GM21825 (cell line): Measurements from ENCODE around the gene ANKK1.

Experiments used
- ATAC-seq: cut with Tn5 transposase; IDR thresholded peaks from one replicate; pipeline ENCODE4 v1.9.1; 2021; ENCODE audit warnings: mild to moderate bottlenecking, moderate library complexity; ENCODE audit not compliant: unreplicated experiment

ANKK1 gene

DNA sequence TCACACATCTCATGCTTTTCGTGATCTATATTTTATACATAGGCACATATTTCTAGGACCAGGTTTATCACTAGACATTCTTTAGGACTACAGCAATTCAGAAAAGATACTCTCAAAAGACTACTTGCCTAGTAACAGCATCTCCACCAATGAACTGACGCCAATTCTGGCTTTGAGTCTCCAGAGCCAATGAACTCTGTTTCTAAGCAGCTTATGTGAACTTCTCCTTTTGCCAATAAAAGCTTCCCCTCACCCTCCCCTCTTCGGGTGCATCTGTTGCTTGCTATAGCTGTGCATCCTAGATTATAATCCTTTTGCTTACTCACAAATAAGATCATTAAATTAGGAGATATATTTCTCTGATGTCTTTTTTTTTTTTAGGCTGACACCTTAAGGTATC lies 11.4 kb upstream of the ANKK1 start:
- ATAC-seq = no peak

DNA sequence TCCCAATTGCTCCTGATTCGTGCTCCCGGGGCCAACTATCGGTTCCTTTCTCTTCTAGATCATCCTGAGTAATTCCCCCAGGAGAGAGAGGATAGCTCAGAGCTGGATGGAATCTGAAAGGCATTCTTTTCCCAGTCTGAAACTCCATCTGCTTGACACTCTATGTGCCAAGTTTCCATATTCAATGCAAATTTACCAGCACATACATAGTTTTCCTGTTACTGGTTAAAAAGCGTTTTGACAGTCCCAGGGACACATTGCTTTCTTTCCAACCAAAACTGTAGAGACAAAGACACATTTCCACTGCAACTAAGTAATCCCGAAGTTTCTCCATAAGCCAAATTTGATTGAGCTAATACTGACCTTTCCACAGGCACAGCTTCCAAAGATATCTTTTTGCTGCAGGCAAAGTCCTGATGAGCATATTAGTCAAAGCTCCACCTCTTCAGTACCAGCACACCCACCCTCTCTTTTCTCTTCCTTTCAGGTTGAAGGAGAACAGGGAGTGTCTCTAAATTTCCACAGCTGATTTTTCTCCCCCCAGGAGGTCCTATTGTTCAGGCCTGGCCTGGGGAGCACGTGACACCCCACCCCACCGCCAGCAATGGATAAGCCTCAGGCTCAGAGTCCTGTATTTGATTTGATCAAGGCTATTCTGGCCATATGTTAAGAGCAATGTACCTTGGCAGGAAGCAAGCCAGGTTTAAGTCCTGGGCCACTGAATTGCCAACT lies 9.7 kb upstream of the ANKK1 start:
- no peak for ATAC-seq

DNA sequence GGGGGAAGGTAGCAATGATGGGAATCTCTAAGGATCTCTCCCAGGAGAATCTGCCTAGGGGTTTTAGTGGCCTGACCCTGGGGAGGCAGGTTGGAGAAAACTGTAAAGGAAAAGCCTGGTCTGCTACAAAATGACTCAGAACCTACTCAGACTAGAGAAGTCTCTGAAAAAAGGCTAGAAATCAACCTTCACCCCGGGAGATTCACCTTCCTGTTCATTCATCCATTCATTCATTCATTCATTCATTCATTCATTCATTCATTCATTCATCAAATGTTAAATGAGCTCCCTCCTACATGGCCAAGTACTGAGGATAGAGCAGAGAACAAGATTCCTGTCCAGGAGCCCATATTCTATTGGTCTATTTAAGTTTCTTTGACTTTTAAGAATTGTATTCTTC lies 8.9 kb upstream of the ANKK1 start:
- no peak for ATAC-seq

DNA sequence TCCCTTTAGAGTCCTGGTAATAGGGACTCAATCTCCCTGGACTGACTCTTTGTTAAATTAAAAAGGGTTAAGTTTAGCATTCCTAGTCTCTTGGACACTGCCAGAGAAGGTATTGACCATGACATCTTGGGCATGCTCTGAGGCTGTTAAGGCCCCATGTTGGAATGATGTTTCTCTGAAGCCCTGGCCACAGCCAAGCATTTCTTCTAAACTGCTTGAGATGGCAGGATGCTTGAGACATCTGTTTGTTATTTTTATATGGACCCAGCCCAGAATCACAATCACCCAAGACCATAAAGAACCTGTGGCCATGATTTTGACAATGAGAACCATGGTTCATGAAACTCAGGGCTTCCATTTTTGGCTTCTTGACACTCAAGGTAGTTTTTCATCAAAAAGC lies 5.5 kb upstream of the ANKK1 start:
- no peak for ATAC-seq

DNA sequence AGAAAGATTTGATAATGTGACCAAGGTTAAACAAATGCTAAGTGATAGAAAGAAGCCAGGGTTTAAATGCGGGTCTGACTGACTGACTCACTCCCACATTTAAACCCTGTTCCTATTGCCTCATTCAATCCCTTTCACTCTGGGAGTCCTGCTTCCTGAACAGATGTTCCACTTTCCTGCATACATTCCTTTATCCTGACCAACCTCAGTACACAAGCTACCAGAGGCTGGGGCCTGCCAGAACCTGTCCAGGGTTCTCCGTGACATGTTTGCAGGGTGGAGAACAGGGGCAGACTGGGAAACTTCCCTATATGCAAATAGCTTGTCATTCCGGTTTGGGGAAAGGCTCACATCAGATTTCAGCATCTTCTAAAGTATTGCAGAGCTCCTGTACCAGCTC lies 3.0 kb upstream of the ANKK1 start:
- ATAC-seq = no peak

DNA sequence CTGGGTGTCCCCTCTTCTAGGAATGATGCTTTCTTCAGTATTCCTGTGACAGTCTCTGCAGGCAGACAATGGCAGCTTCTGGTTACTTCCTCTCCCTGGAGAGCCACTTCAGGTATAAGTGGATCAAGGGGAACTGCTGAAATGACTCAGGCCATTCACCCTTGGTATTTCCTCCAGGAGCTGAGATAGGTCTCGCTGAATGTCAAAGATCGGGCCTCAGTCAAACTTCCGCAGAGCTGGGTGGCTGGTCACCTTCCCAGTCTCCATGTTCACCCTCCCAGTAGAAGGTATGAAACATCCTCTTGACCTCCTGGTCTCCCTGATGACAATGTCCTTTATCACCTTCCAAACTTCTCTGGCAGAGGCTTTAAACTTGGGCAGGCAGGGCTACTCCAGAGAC lies 1.8 kb upstream of the ANKK1 start:
- no peak for ATAC-seq

DNA sequence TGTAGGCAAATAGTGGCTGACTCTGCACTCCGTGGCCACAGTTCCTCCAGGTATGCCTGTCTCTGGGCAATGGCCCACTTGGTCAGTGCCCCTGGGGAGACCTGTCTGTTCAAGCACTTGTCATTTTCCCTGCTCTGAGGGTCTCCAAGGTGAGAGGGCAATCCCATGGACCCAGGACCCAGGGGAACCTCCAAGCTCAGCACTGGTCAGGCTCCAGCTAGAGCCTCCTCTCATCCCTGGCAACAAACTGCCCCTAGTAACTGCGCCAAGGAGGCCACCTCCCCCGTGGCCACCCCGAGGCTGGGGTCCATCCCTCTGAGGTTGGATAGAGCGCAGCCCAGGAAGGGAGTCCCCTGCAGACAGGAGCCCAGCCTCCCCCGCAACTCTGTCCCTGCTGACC lies 713 bp upstream of the ANKK1 start:
- no peak for ATAC-seq

DNA sequence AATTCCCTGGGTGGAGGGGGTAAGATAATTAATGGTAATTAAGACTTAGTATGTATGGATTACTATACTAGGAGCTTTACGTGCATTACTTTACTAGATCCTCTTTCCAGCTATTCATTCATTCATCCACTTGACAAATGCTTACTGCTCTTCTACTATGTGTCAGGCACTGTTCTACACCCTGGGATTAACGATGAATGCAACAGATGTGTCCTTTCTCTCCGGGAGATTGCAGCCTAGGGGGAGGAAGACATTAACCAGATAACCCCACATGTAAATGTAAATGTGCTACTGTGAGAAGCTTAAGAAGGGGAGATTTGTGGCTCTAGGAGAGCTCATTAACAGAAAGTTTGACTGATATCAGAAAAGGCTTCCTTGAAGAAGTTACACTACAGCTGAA lies 1.7 kb downstream of the ANKK1 start:
- ATAC-seq = no peak

DNA sequence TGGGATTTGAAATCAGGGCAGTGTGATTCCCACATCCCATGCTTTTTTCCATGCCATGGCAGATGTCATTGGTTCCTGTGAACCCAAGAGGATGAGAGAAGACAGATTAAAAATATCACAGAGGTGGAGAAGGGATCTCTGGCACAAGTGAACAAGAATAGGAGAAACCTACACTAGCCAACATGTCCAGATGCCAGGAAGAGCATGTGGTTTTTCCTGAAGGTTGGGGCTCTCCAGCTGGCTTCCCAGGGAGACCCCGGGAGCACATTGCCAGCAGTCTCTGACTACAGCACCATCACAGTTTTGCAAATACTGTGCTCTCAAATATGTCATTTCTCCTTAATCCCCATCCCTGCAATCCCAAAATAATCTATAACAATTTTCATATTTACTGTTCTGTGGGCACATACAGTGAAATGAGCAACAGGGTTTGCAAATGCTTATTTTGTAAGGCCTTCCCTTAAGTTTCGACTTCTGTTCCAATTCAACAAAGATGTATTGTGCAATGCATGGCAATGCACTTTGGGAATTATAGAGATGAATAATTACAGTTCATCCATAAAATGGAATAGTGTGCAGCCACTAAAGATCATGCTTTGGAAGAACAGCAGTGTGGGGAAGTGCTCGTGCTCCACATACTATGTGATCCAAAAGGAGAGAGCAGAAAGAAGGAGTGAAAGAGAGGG lies 4.8 kb downstream of the ANKK1 start:
- ATAC-seq = no peak

DNA sequence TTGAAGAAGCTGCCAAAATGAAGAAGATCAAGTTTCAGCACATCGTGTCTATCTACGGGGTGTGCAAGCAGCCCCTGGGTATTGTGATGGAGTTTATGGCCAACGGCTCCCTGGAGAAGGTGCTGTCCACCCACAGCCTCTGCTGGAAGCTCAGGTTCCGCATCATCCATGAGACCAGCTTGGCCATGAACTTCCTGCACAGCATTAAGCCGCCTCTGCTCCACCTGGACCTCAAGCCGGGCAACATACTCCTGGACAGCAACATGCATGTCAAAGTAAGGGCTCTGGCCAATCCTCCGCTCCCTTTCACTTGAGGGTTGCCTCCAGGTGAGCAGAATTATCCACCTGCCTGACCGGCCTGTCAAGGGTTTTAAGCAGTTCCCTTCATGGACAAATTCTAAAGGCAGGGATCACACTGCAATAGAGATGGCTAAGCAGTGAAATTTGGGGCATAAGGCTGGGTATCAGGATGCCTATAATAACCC lies 6.0 kb downstream of the ANKK1 start:
- no peak for ATAC-seq

DNA sequence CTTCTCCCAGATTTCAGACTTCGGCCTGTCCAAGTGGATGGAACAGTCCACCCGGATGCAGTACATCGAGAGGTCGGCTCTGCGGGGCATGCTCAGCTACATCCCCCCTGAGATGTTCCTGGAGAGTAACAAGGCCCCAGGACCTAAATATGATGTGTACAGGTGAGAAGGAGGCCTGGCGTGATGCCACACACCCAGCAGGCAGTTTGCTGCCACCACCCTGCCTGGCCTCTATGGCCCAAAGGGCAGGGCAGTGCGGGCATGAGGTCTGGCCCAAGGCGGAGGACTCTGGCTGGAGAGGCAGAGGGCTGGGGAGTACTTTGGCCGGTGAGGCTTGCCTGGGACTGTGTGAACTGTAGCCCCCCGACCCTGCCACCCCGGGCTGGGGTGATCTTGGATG lies 7.3 kb downstream of the ANKK1 start:
- no peak for ATAC-seq

DNA sequence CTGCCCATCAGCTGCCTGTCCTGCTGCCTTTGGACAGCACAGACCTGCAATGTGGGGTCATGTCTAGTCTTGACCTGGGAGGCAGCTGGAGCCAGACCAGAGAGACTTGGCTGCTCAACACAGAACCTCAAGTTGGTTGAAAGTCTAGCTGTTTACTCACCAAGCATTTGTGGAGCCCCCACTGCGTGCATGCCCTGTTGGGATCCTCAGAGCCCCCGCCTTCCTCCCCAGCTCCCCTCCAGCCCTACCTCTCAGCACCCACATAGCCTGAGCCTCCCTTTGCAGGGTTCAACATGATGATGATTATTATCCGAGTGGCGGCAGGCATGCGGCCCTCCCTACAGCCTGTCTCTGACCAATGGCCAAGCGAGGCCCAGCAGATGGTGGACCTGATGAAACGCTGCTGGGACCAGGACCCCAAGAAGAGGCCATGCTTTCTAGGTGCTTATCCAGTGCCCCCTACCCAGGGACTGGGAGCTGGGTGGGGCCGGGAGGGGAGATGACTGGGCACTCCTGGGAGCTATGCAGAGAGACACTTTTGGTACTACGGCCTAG lies 8.3 kb downstream of the ANKK1 start:
- no peak for ATAC-seq

DNA sequence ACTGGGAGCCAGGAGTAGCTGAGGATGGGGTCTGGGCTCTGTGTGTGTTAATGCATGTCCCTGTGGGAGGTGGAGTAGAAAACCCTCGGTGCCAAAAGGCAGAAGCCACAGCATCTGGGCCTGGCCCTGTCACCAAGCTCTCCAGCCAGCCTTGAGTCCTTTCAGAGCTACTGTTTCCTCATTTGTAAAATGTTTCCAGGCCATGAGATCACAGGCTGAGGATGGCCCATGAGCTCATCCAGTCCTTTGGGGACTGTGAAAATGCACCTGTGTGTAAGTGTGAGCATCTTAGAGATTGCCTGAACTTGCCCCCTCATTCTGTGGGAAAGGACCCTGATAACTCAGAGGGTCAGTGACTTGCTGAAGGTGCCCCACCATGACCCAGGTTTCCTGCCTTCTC lies 9.1 kb downstream of the ANKK1 start:
- ATAC-seq = no peak

DNA sequence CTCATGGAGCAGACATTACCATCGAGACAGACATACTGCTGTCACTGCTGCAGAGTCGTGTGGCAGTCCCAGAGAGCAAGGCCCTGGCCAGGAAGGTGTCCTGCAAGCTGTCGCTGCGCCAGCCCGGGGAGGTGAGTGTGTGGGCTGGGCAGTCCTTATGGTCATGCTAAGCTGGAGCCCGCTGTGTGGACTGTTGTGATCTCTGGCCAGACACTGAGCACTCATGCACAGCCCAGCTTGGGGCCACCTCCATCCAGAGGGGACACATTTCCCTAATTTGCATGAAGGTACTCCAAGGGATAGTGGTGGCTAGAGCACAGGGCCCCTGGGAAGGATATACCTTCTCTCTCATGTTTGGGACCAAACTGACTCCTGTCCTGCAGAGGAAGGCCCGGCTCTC lies 9.6 kb downstream of the ANKK1 start:
- ATAC-seq = no peak

DNA sequence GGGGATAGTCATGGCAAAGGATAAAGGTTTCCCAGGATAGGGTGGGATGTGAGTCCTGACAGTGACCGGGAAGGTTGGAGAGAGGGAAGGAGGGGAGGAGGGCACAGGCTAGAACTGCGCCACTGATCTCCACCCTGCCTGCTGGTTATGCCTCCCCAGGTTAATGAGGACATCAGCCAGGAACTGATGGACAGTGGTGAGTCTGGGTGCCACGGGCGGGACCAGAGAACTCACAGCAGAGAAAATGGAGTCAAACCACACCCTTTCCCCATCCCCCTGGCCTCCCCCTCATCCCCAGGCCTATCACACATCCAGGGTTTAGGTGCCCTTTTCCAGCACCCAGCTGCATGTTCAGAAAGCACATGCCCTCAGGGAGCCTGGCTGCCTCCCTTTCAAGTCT lies 10.2 kb downstream of the ANKK1 start:
- ATAC-seq = no peak

DNA sequence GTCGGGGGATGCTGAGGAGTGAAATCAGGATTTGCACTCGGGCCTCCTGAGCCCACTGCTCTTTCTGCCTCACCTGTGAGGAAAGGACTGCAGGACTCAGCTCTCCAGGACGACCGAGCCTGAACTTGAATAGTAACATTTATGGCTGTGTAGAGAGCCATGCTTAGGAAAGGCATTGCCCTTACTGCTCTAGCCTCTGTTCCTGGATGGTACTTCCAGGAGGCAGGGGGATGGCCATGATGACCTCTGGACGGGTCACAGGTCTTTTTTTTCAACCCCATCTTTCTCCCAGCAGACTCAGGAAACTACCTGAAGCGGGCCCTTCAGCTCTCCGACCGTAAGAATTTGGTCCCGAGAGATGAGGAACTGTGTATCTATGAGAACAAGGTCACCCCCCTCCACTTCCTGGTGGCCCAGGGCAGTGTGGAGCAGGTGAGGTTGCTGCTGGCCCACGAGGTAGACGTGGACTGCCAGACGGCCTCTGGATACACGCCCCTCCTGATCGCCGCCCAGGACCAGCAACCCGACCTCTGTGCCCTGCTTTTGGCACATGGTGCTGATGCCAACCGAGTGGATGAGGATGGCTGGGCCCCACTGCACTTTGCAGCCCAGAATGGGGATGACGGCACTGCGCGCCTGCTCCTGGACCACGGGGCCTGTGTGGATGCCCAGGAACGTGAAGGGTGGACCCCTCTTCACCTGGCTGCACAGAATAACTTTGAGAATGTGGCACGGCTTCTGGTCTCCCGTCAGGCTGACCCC lies 11.3 kb downstream of the ANKK1 start:
- no peak for ATAC-seq

DNA sequence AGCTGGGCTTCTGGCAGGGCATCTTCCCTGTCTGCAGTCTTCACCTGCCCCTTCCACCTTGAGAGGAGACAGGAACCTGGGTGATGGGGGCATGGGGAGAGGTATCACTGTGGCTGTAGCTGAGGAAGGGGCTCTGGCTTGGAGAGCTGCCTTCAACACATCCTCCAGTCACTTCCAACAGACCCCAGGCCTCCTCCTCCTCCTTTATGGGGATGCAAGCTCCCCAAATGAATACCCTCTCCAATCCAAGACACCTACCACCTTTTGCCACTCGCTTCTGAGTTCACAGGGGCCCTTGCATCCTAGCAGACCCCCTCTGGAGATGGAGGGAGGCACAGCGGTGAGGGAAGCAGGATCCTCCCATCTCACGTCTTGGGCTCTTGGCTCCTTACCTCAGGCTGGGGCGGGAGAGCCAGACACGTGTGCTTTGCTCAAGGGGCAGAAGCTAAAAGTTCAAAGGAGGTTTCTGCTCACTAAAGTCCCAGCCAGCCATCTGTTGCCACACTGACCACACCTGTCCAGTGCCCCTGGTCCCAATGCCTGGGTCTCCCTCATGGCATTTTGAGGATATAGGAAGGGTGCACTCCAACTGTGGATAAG lies 13.2 kb downstream of the ANKK1 start:
- ATAC-seq = no peak

DNA sequence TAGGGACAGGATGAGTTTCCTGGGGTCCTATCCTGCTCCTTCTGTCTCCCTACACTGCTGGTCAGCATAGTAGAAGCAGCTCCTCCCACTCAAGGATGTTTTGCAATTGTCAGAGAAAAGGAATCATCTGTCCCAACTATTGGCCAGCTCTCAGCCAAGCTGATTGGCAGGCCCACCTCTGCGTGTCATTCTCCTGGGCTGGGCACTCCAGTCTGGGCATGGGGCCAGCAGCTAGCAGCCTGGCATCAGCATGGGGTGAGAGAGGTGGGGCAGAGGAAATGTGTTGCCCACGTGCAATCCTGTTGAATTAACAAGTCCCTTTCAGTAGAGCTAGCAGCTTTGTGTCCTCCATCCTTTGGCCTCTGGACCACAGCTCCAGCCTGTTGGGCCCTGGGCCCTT lies 14.1 kb downstream of the ANKK1 start:
- ATAC-seq = no peak

DNA sequence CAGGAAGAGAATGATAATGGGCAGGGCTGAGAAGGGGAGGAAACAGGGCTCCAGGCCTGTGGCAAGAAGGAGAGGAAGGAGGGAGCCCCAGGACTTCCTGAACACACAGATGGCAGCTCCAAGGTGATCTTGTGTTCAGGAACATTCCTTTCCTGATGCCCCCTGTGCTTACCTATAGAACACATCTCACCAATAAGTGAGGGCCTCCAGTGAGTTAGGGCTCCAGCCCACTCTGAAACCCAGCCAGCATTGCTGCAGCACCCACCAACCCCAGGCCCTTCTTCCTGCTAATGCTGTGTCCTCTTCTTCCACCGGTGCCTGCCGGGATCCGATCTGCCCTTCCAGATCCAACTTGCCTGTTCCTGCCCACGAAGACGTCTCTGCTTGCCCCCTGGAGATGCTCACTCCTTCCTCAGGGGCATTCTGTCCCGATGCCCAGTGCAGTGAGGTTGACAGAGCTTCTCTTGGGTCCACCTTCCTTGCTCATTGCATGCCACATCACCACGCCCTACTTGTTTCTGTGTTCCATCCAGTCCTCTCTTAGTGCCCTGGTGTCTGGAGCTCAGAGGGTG lies 17.4 kb downstream of the ANKK1 start:
- ATAC-seq = no peak

DNA sequence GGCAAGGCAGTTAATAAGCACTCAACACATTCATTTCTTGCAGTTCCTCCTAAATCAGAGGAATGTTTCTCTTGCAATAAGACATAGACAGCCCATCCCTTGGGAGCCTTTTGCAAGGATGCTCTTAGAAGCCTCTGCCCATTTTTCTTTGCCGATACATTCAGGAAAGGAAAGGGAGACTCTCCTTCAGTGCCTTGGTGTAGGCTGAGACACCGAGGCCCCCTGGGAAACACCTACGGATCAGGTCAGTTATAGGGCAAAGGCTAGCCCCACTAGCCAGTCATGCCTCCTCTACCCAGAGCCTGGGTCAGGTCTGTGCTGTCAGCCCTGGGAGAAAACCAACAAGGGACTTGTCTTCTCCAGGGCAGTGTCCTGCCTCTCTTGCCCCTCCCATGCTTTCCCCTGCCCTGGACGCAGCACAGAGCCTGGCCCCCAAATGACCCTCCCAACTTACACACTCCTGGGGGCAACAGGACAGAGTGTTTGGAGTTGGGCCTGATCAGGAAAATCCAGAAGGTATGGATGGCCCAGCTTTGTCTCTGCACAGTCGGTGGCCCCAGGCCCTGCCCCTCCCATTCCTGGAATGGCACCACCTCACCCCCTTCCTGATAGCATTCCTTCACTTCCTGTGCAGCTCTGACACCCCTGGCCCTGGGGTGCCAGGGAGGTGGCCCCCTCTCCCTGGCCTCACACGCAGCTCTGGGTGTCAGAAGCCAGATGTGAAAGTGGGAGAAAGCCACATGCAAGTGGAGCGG lies 18.3 kb downstream of the ANKK1 start:
- no peak for ATAC-seq
